Neuronal stem cell (in vitro differentiated cells): ENCODE results near the gene RNF7.
"Not testable (repeated sequence)": the region's sequence is repeated elsewhere in the genome, so short reads cannot be mapped to it uniquely, and the experiment has no call there.

Source experiments
- DNase-seq: peaks from one replicate; pipeline ENCODE4 v3.0.0-alpha.2; 2013; ENCODE audit warnings: low spot score
- H2AFZ ChIP-seq: one replicate; pipeline ENCODE4 v1.6.1; 2013; ENCODE audit warnings: mild to moderate bottlenecking, low read length, inconsistent platforms
- H2AK5ac ChIP-seq: 2 replicates; pipeline ENCODE4 v1.6.1; 2013; ENCODE audit warnings: low read depth, mild to moderate bottlenecking, inconsistent platforms, low read length, moderate library complexity, mixed read lengths
- H2BK120ac ChIP-seq: 2 replicates; pipeline ENCODE4 v1.6.1; 2013; ENCODE audit warnings: low read depth, mild to moderate bottlenecking, inconsistent platforms, low read length, moderate library complexity, mixed read lengths
- H2BK12ac ChIP-seq: one replicate; pipeline ENCODE4 v1.6.1; 2013; ENCODE audit warnings: low read length, inconsistent platforms
- H2BK15ac ChIP-seq: 2 replicates; pipeline ENCODE4 v1.6.1; 2013; ENCODE audit warnings: mild to moderate bottlenecking, low read length, inconsistent platforms, mixed read lengths
- H2BK5ac ChIP-seq: one replicate; pipeline ENCODE4 v1.6.1; 2013; ENCODE audit warnings: inconsistent platforms, mild to moderate bottlenecking, low read length, moderate library complexity
- H3K14ac ChIP-seq: one replicate; pipeline ENCODE4 v1.6.1; 2013; ENCODE audit warnings: low read length, inconsistent platforms
- H3K18ac ChIP-seq: 2 replicates; pipeline ENCODE4 v1.6.1; 2013; ENCODE audit warnings: low read length, inconsistent platforms
- H3K23ac ChIP-seq: 2 replicates; pipeline ENCODE4 v1.6.1; 2013; ENCODE audit warnings: low read depth, mild to moderate bottlenecking, mixed read lengths, low read length, inconsistent platforms; ENCODE audit not compliant: poor library complexity
- H3K27ac ChIP-seq: replicated peaks from 3 replicates; pipeline ENCODE4 v1.5.1; 2013; ENCODE audit warnings: low read length, inconsistent platforms
- H3K27me3 ChIP-seq, 3 experiments: 2 replicates each; pipeline ENCODE4 v1.6.1; 2013; ENCODE audit warnings: low read length in 3 of 3, mild to moderate bottlenecking in 2 of 3, inconsistent platforms in 1 of 3, low read depth in 1 of 3, mixed read lengths in 1 of 3, moderate library complexity in 1 of 3; ENCODE audit not compliant: control insufficient read depth in 3 of 3, insufficient read depth in 3 of 3
- H3K36me3 ChIP-seq, 2 donors: replicated peaks in 1 of 2; 2 replicates each; pipeline ENCODE4 v1.6.1; 2013; ENCODE audit warnings: low read length in 2 of 2; ENCODE audit not compliant: control insufficient read depth in 2 of 2, insufficient read depth in 2 of 2
- H3K4ac ChIP-seq: 2 replicates; pipeline ENCODE4 v1.6.1; 2013; ENCODE audit warnings: inconsistent platforms, mild to moderate bottlenecking, low read length, moderate library complexity
- H3K4me1 ChIP-seq, 2 donors: 1 replicate in 1 of 2; 2 replicates in 1 of 2; pipeline ENCODE4 v1.6.1; 2013; ENCODE audit warnings: low read length in 2 of 2, low read depth in 1 of 2; ENCODE audit not compliant: control insufficient read depth in 2 of 2, insufficient read depth in 1 of 2
- H3K4me2 ChIP-seq: one replicate; pipeline ENCODE4 v1.6.1; 2013; ENCODE audit warnings: mild to moderate bottlenecking, low read length, inconsistent platforms; ENCODE audit not compliant: insufficient read depth, poor library complexity, severe bottlenecking
- H3K4me3 ChIP-seq, 2 donors: 2 replicates each; pipeline ENCODE4 v1.5.1; 2013; ENCODE audit warnings: low read length in 2 of 2, mild to moderate bottlenecking in 2 of 2, inconsistent platforms in 1 of 2, moderate library complexity in 1 of 2
- H3K79me1 ChIP-seq: one replicate; pipeline ENCODE4 v1.6.1; 2013; ENCODE audit warnings: low read depth, mild to moderate bottlenecking, inconsistent platforms, low read length, moderate library complexity
- H3K9ac ChIP-seq: one replicate; pipeline ENCODE4 v1.6.1; 2013; ENCODE audit warnings: mild to moderate bottlenecking, low read depth, low read length, inconsistent platforms; ENCODE audit not compliant: poor library complexity
- H3K9me3 ChIP-seq, 2 donors: replicated peaks in 1 of 2; 2 replicates each; pipeline versions ENCODE3 to v1.6.1; 2013; ENCODE audit warnings: low read length in 2 of 2, mild to moderate bottlenecking in 2 of 2, inconsistent platforms in 1 of 2, low read depth in 1 of 2, mixed read lengths in 1 of 2, moderate library complexity in 1 of 2; ENCODE audit not compliant: control insufficient read depth in 2 of 2, insufficient read depth in 1 of 2
- H4K8ac ChIP-seq: one replicate; pipeline ENCODE4 v1.6.1; 2013; ENCODE audit warnings: low read depth, mild to moderate bottlenecking, inconsistent platforms, low read length, moderate library complexity
- H4K91ac ChIP-seq: one replicate; pipeline ENCODE4 v1.6.1; 2013; ENCODE audit warnings: low read length, low read depth, mild to moderate bottlenecking, inconsistent platforms; ENCODE audit not compliant: poor library complexity
- WGBS, 2 donors: extraction: QIAGEN DNeasy Blood & Tissue Kit; methylation state at CpG; one replicate each; pipeline ENCODE4 v1.1.7; 2013; ENCODE audit warnings: missing lambda C conversion rate in 2 of 2, mixed read lengths in 1 of 2; ENCODE audit not compliant: insufficient read length in 2 of 2, insufficient replicate concordance in 1 of 2; ENCODE audit errors: extremely low coverage in 2 of 2; 5-methylcytosine and 5-hydroxymethylcytosine counted together

The RNF7 gene

GRCh38 chr3:141699324-141699723 is 38.8 kb upstream of the RNF7 start:
- no peak for DNase-seq
- Histone ChIP-seq H2AK5ac (no peak overlapping the region), H3K4me2 (no peak overlapping the region), H2BK5ac (no peak overlapping the region), H3K23ac (no peak overlapping the region), H3K4me3 (no peak overlapping the region), H4K8ac (no peak overlapping the region), H3K18ac (no peak overlapping the region), H2AFZ (no peak overlapping the region), H3K4ac (no peak overlapping the region), H3K14ac (no peak overlapping the region), H3K4me1 (no peaks in the 10 kb centered on the region), H2BK15ac (no peak overlapping the region), H2BK12ac (no peak overlapping the region), H3K27ac (no peak overlapping the region), H3K36me3 (no peaks in the 10 kb centered on the region), H3K79me1 (no peaks in the 10 kb centered on the region), H3K27me3 (peaks cover 0 to 33% (median 0%) of the 10 kb centered on the region in 3 experiments), H3K9me3 (no peaks in the 10 kb centered on the region), H3K9ac (no peak overlapping the region), H4K91ac (no peak overlapping the region), H2BK120ac (no peak overlapping the region)
- WGBS, 2 donors: no CpG with 5 or more reads among the region's 7 CpGs

DNA sequence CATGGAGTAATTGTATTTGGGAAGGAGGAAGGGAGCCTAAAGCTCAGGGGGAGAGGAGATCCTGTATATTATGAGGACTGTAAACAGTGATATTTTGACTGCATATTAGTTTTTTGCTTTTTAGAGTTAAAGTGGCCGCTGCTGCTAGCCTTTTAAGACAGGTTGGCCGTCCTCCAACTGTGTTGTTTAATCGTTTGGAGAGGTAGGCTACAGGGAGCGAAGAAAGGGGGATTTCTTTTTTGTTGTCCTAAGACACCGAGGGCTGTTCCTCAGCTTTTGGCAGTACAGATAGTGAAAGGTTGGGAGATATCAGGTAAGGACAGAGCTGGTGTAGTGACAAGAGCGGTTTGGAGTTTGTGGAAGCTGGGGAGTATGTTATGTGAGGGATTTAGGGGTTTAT is 38.2 kb upstream of the RNF7 start:
- no peak overlapping the region for H3K4me2 ChIP-seq
- H3K27me3 ChIP-seq: peaks cover 0 to 28% (median 0%) of the 10 kb centered on the region in 3 experiments
- H4K91ac ChIP-seq: no peak overlapping the region
- no peak overlapping the region for H2AK5ac ChIP-seq
- no peak overlapping the region for H3K4me3 ChIP-seq
- H3K36me3 ChIP-seq: no peaks in the 10 kb centered on the region
- no peak overlapping the region for H2BK5ac ChIP-seq
- no peak overlapping the region for H3K4ac ChIP-seq
- H4K8ac ChIP-seq: no peak overlapping the region
- no peak overlapping the region for H2BK12ac ChIP-seq
- no peak overlapping the region for H2BK120ac ChIP-seq
- no peak overlapping the region for H3K9ac ChIP-seq
- no peak overlapping the region for H2AFZ ChIP-seq
- no peak overlapping the region for H3K18ac ChIP-seq
- H3K14ac ChIP-seq: no peak overlapping the region
- H3K4me1 ChIP-seq: no peaks in the 10 kb centered on the region
- no peak for DNase-seq
- H3K27ac ChIP-seq: no peak overlapping the region
- no peaks in the 10 kb centered on the region for H3K9me3 ChIP-seq
- WGBS, 2 donors: no CpG with 5 or more reads among the region's 6 CpGs
- H3K23ac ChIP-seq: no peak overlapping the region
- H3K79me1 ChIP-seq: no peaks in the 10 kb centered on the region
- H2BK15ac ChIP-seq: no peak overlapping the region

- not testable (repeated sequence) for H4K8ac ChIP-seq, H3K4me2 ChIP-seq, H3K4me1 ChIP-seq, H2BK5ac ChIP-seq, DNase-seq, H3K4me3 ChIP-seq, H3K23ac ChIP-seq, H3K14ac ChIP-seq, H2BK15ac ChIP-seq, H2AK5ac ChIP-seq, H3K9me3 ChIP-seq, H3K79me1 ChIP-seq, H3K4ac ChIP-seq, H2BK120ac ChIP-seq, H3K18ac ChIP-seq, H3K36me3 ChIP-seq, H2BK12ac ChIP-seq, H2AFZ ChIP-seq, H3K27ac ChIP-seq, H3K9ac ChIP-seq, H4K91ac ChIP-seq
- peaks cover 0 to 25% (median 0%) of the 10 kb centered on the region in 3 experiments for H3K27me3 ChIP-seq
- no CpG with 5 or more reads among the region's 3 CpGs for WGBS, 2 donors
These were observed 34.7 kb upstream of the RNF7 start for GRCh38 chr3:141703367-141703766.

DNA sequence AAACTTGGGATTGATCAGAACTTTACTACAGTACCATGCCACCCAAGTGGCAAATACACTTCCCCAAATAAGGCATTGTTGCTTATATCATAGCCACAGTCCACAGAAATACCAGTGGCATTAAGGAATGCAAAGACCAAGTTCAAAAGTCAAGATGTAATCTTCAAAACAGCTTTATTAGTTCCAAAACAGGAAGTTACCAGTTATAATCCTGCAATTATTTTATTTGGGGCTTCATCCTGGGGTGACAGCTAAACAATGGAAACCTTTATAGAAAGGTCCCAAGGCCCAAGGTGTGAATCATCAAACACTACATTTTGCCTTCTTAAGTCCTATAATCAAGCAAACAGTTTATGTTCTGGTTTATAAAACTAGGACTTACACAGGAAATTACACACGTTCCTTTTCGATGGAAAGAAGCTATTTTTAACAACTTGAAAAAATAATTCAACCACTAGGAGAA is 30.3 kb upstream of the RNF7 start:
- Histone ChIP-seq H3K18ac (no peak overlapping the region), H3K14ac (no peak overlapping the region), H3K4me1 (no peaks in the 10 kb centered on the region), H3K36me3 (no peaks in the 10 kb centered on the region), H3K27me3 (peaks cover 0 to 9% (median 0%) of the 10 kb centered on the region in 3 experiments), H2AFZ (no peak overlapping the region), H2BK15ac (no peak overlapping the region), H2BK12ac (no peak overlapping the region), H4K91ac (no peak overlapping the region), H2AK5ac (no peak overlapping the region), H4K8ac (no peak overlapping the region), H3K4me3 (no peak overlapping the region), H2BK5ac (no peak overlapping the region), H3K4ac (no peak overlapping the region), H3K9ac (no peak overlapping the region), H3K27ac (no peak overlapping the region), H3K23ac (no peak overlapping the region), H3K9me3 (no peaks in the 10 kb centered on the region), H3K4me2 (no peak overlapping the region), H2BK120ac (no peak overlapping the region), H3K79me1 (no peaks in the 10 kb centered on the region)
- no CpG with 5 or more reads among the region's 2 CpGs for WGBS, 2 donors
- DNase-seq: no peak
